ENCODE measurements around the gene DIAPH2.

DNA sequence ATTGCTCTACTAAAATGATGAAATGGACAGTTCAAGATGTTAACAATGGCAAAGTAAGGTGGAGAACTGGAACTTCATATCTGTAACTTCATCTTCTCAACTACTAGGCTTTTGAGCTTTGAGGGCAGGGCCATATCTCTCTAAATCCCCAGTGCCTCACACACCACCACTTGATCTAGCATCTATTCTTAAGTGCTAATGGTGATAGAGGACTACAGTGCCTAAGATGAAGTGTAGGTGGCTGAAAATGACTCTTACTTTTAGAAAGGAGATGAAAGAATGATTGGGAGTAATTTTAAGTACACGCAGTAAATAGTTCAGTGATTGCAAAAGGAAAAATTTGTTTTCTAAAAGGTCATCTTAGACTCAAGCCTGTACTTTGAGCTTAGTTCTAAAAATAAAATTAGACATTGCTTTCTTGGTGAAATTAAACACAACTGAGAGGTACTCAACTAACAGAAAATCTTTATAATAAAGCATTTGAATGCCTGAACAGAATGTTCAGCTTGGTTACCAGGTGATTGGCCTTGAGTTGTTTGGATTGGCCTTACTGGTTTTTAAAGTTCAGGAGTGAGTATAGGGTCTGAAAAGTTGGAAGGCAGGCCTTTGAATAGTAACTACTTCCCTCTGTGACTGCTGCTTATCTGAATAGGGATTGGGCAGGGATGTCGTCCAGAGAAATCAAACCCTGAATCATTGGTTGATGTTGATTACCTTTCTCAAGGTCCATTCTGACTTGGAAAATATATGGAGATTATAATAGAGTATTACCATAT lies 45.4 kb downstream of the DIAPH2 start:
- TF ChIP-seq GATA2 (IDR thresholded peaks at IDR 0.05; ENCODE audit: low read depth, low read length), result no peak
- no peak for TF ChIP-seq GATA3 (IDR thresholded peaks at IDR 0.05; ENCODE audit: low read depth, low read length)

Data from SH-SY5Y (cell line).